Measurements from ENCODE around the gene CDCA4.

CDCA4 gene

GRCh38 chr14:104977008-104977680 is 43.7 kb downstream of the CDCA4 start:
- Histone ChIP-seq H3K9ac (ENCODE audit: low read length) (no peak overlapping the region), H3K4me1 (ENCODE audit: control insufficient read depth, insufficient read depth, low read length) (peaks cover 47% of the 10 kb centered on the region), H3K27ac (ENCODE audit: low read depth, low read length) (peak overlapping the region; percentile 32), H3K36me3 (ENCODE audit: control insufficient read depth, insufficient read depth, low read length) (no peaks in the 10 kb centered on the region), H3K4me3 (ENCODE audit: low read length) (peak overlapping the region; percentile 66), H3K27me3 (ENCODE audit: control insufficient read depth, insufficient read depth, low read length) (peaks cover 7% of the 10 kb centered on the region)

- Histone ChIP-seq H3K4me1 (ENCODE audit: control insufficient read depth, insufficient read depth, low read length) (peaks cover 55% of the 10 kb centered on the region), H3K9ac (ENCODE audit: low read length) (no peak overlapping the region), H3K27ac (ENCODE audit: low read depth, low read length) (no peak overlapping the region), H3K27me3 (ENCODE audit: control insufficient read depth, insufficient read depth, low read length) (peaks cover 7% of the 10 kb centered on the region), H3K4me3 (ENCODE audit: low read length) (no peak overlapping the region), H3K36me3 (ENCODE audit: control insufficient read depth, insufficient read depth, low read length) (no peaks in the 10 kb centered on the region)
Observed at GRCh38 chr14:104976198-104977007, 44.5 kb downstream of the CDCA4 start.

DNA sequence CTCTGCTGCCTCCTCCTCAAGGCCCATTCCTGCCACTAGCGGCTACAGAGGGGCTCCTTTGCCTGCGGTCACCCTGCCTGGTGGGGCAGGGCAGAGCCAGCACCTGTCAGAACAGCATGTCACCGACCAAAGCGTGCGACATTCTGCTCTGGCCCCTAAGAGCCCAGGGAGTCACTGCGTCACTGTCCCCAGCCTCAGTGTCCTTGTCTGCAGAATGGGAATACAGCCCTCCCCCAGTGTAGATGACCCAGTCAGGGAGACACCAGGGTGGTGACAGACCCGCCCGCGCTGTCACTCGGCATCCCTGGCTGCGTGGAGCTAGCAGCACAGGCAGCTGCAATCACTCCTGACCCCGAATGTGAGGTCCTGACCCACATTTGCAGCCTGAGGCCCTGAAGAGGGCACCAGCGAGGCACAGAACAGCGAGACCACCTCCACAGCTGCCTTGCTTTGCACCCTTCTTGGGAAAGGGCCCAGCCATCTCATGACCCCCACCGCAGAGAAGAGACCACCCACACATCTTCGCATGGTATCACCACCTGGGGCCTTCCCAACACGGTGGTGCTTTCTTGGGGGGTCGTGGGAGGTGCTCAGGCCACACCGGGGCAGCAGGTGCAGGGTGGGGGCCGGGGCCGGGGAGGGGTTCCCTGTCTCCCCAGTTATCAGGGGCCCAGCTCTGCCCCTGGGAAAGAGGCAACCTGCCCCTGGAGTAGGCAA is 45.2 kb downstream of the CDCA4 start:
- peaks cover 62% of the 10 kb centered on the region for H3K4me1 ChIP-seq (ENCODE audit: control insufficient read depth, insufficient read depth, low read length)
- H3K27me3 ChIP-seq (ENCODE audit: control insufficient read depth, insufficient read depth, low read length), result peaks cover 7% of the 10 kb centered on the region
- no peak overlapping the region for H3K4me3 ChIP-seq (ENCODE audit: low read length)
- H3K27ac ChIP-seq (ENCODE audit: low read depth, low read length), result peak overlapping the region; percentile 29
- no peak overlapping the region for H3K9ac ChIP-seq (ENCODE audit: low read length)
- no peaks in the 10 kb centered on the region for H3K36me3 ChIP-seq (ENCODE audit: control insufficient read depth, insufficient read depth, low read length)

DNA sequence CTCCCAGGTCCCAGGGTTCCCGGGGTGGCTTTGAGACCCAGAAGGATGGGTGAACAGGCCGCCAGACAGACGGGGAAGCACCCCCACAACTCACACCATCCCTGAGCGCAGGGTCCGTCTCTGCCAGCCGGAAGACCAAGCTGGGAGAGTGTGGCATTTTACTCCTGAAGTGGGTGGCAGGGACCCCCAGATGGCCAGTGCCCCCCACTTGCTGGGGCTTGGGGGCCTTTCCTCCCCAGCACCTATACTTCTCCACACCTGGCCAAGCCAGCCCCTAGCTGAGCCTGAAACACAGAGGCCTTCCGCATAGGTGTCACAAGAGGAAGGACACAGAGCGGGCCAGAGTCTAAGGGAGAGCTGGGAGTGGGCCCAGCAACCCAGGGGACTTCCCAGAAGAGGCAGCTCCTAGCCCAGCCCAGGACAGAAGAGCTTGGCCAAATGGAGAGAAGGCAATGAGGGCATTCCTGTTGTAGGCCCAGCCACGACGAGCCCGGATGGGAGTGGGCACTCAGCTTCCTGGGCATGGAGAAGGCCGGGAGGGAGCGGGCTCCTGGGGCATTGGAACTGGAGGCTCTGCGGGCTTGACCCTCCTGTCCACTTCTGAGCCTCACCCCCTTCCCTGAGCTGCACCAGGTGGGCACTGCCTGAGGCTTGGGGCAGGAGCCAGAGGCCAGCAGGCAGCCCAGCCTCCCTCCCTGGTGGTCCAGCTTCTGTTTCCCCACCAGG is 46.1 kb downstream of the CDCA4 start:
- Histone ChIP-seq H3K27me3 (ENCODE audit: control insufficient read depth, insufficient read depth, low read length) (peaks cover 7% of the 10 kb centered on the region), H3K9ac (ENCODE audit: low read length) (no peak overlapping the region), H3K36me3 (ENCODE audit: control insufficient read depth, insufficient read depth, low read length) (no peaks in the 10 kb centered on the region), H3K27ac (ENCODE audit: low read depth, low read length) (peak overlapping the region; percentile 97), H3K4me3 (ENCODE audit: low read length) (no peak overlapping the region), H3K4me1 (ENCODE audit: control insufficient read depth, insufficient read depth, low read length) (peaks cover 60% of the 10 kb centered on the region)

DNA sequence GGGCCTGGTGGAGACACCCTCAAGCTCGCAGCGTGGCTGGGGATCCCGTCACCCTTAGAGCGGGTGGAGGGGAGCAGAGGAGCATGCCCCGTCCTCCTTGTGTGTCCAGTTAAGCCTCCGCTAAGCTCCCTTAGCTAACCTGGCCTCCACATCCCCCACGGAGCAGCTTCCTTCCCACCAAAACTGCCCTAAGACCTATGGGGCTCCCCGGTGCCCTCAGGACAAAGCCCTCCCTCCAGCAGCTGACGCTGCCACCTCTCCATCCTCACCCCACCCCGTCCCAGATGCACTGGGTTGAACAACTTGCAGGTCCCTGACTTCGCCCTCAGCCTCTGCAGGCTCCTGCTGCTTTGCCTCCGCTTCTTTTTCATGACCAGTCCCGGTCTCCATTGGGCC is 46.7 kb downstream of the CDCA4 start:
- Histone ChIP-seq H3K27me3 (ENCODE audit: control insufficient read depth, insufficient read depth, low read length) (peaks cover 7% of the 10 kb centered on the region), H3K9ac (ENCODE audit: low read length) (no peak overlapping the region), H3K4me1 (ENCODE audit: control insufficient read depth, insufficient read depth, low read length) (peaks cover 61% of the 10 kb centered on the region), H3K36me3 (ENCODE audit: control insufficient read depth, insufficient read depth, low read length) (no peaks in the 10 kb centered on the region), H3K4me3 (ENCODE audit: low read length) (no peak overlapping the region), H3K27ac (ENCODE audit: low read depth, low read length) (peak overlapping the region; percentile 97)

GRCh38 chr14:104973385-104974145 is 47.3 kb downstream of the CDCA4 start:
- Histone ChIP-seq H3K27me3 (ENCODE audit: control insufficient read depth, insufficient read depth, low read length) (peaks cover 7% of the 10 kb centered on the region), H3K36me3 (ENCODE audit: control insufficient read depth, insufficient read depth, low read length) (no peaks in the 10 kb centered on the region), H3K27ac (ENCODE audit: low read depth, low read length) (peak overlapping the region; percentile 97), H3K4me1 (ENCODE audit: control insufficient read depth, insufficient read depth, low read length) (peaks cover 65% of the 10 kb centered on the region), H3K9ac (ENCODE audit: low read length) (no peak overlapping the region), H3K4me3 (ENCODE audit: low read length) (peak overlapping the region; percentile 19)

GRCh38 chr14:104973135-104973384 is 47.8 kb downstream of the CDCA4 start:
- H3K27me3 ChIP-seq (ENCODE audit: control insufficient read depth, insufficient read depth, low read length), result peaks cover 7% of the 10 kb centered on the region
- H3K9ac ChIP-seq (ENCODE audit: low read length), result no peak overlapping the region
- H3K36me3 ChIP-seq (ENCODE audit: control insufficient read depth, insufficient read depth, low read length), result no peaks in the 10 kb centered on the region
- no peak overlapping the region for H3K4me3 ChIP-seq (ENCODE audit: low read length)
- peaks cover 68% of the 10 kb centered on the region for H3K4me1 ChIP-seq (ENCODE audit: control insufficient read depth, insufficient read depth, low read length)
- H3K27ac ChIP-seq (ENCODE audit: low read depth, low read length), result peak overlapping the region; percentile 97

- no peak overlapping the region for H3K4me3 ChIP-seq (ENCODE audit: low read length)
- no peaks in the 10 kb centered on the region for H3K36me3 ChIP-seq (ENCODE audit: control insufficient read depth, insufficient read depth, low read length)
- H3K27me3 ChIP-seq (ENCODE audit: control insufficient read depth, insufficient read depth, low read length), result peaks cover 5% of the 10 kb centered on the region
- H3K27ac ChIP-seq (ENCODE audit: low read depth, low read length), result peak overlapping the region; percentile 97
- H3K9ac ChIP-seq (ENCODE audit: low read length), result no peak overlapping the region
- peaks cover 65% of the 10 kb centered on the region for H3K4me1 ChIP-seq (ENCODE audit: control insufficient read depth, insufficient read depth, low read length)
Observed at GRCh38 chr14:104972301-104973134, 48.4 kb downstream of the CDCA4 start.

DNA sequence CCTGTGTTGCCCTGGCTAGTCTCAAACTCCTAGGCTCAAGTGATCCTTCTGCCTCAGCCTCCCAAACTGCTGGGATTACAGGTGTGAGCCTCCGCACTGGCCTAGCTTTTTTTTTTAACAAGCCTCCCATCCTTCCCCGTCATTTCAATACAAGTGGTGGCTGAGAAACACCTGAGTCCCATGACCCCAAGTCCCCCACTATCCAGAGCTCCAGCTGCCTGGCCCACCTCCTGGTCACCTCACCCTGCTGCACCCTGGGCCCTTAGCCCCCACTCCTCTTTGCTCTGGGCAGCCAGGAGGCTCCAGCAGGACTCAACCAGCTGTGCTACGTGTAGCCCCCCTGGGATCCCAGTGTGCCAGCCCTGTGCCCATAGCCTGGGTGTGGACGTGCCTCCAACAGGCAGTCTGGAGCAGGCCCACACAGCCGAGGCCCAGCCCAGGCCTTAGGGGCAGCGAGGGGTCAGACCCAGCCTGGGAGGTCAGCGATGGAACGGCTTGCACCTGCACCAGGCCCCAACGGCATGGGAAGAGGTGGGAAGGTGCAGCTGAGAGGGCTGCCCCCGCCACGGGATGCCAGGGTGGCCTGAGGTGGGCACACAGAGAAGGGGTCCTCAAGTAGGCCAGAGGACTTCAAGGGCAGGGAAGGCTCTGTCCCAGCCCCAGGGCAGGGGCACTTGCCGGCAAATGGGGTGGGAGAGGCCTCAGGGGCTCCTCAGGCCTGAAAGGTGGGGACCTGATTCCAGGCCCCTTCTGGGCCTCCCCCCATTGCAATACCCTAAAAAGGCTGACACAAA is 49.2 kb downstream of the CDCA4 start:
- Histone ChIP-seq H3K4me1 (ENCODE audit: control insufficient read depth, insufficient read depth, low read length) (peaks cover 66% of the 10 kb centered on the region), H3K9ac (ENCODE audit: low read length) (no peak overlapping the region), H3K4me3 (ENCODE audit: low read length) (no peak overlapping the region), H3K27ac (ENCODE audit: low read depth, low read length) (peak overlapping the region; percentile 97), H3K27me3 (ENCODE audit: control insufficient read depth, insufficient read depth, low read length) (peaks cover 3% of the 10 kb centered on the region), H3K36me3 (ENCODE audit: control insufficient read depth, insufficient read depth, low read length) (no peaks in the 10 kb centered on the region)

- H3K4me1 ChIP-seq (ENCODE audit: control insufficient read depth, insufficient read depth, low read length), result peaks cover 68% of the 10 kb centered on the region
- H3K36me3 ChIP-seq (ENCODE audit: control insufficient read depth, insufficient read depth, low read length), result no peaks in the 10 kb centered on the region
- H3K4me3 ChIP-seq (ENCODE audit: low read length), result peak overlapping the region; percentile 65
- peak overlapping the region; percentile 97 for H3K27ac ChIP-seq (ENCODE audit: low read depth, low read length)
- peaks cover 3% of the 10 kb centered on the region for H3K27me3 ChIP-seq (ENCODE audit: control insufficient read depth, insufficient read depth, low read length)
- no peak overlapping the region for H3K9ac ChIP-seq (ENCODE audit: low read length)
Observed at GRCh38 chr14:104970231-104971068, 50.4 kb downstream of the CDCA4 start.

Measured in rectal smooth muscle tissue (tissue), 1 donor.